SH-SY5Y (cell line): ENCODE measurements around the gene SAP25.

Source experiments
- GATA2 ChIP-seq: IDR thresholded peaks from 2 replicates; pipeline ENCODE4 v1.6.1; 2011; ENCODE audit warnings: mild to moderate bottlenecking, low read depth, low read length
- GATA3 ChIP-seq: IDR thresholded peaks from 2 replicates; pipeline ENCODE4 v1.6.1; 2011; ENCODE audit warnings: low read depth, mild to moderate bottlenecking, low read length, moderate library complexity

SAP25 gene

DNA sequence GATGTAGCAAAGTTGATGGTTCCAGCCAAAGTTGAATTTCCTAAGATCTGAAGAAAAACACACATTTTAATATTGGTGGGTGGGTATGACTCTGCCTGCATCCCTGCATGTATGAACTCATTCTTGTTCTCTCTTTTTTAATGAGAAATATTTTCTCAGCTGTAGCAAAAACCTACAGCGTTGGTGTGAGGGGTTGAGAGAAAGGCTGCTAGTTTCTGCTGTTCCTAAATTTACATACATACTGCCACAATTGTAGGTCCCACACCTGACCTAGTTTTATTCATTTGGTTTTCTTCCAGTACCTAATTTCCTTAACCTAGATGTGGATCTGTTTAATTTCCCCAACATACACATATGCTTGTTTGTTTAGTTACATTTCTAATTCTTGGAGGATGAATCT is 30.1 kb downstream of the SAP25 start:
- no peak for TF ChIP-seq GATA3
- TF ChIP-seq GATA2, result no peak

DNA sequence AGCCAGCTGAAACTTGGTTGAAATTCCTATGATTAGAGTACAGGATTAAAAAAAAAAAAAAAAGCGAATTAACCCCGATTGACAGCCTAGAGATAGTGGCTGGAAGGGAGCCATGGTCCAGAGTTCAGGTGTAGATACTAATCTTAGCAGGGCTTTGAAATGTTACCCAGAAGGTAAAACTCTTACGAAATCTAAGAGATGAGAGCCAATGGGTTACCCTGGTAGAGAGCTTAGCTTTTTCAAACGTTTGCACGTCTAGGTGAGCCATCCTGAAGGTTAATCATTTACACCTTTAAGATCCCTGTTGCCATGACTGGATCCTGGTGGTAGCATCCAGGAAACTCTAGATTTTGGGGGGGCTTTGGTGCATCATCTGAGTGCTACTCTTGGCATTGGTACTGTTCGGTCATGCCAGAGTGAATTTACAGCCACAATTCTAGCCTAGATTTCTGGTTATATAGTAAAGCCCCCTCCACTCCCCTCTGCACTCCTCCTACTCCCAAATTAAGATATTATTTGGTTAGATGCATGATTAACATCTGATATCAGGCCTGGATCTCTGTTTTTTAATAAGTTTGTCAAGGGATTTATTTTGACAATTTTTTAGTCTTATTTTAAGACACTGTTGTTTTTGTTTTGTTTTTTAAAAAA is 33.5 kb downstream of the SAP25 start:
- TF ChIP-seq GATA3 (no peak), GATA2 (no peak; the same call in 1 of the 2 replicates)

GRCh38 chr7:100539436-100540006 is 34.2 kb downstream of the SAP25 start:
- no peak for TF ChIP-seq GATA3
- TF ChIP-seq GATA2, result no peak

- TF ChIP-seq GATA2 (no peak), GATA3 (no peak)
Observed at GRCh38 chr7:100538654-100539435, 34.9 kb downstream of the SAP25 start, which contains the start of gene AGFG2. Gene AGFG2 (plus strand): TSS chr7:100539203. CDS start chr7:100539347, 144 bp downstream.

GRCh38 chr7:100538348-100538653 is 35.4 kb downstream of the SAP25 start:
- TF ChIP-seq GATA3 (no peak), GATA2 (no peak)

DNA sequence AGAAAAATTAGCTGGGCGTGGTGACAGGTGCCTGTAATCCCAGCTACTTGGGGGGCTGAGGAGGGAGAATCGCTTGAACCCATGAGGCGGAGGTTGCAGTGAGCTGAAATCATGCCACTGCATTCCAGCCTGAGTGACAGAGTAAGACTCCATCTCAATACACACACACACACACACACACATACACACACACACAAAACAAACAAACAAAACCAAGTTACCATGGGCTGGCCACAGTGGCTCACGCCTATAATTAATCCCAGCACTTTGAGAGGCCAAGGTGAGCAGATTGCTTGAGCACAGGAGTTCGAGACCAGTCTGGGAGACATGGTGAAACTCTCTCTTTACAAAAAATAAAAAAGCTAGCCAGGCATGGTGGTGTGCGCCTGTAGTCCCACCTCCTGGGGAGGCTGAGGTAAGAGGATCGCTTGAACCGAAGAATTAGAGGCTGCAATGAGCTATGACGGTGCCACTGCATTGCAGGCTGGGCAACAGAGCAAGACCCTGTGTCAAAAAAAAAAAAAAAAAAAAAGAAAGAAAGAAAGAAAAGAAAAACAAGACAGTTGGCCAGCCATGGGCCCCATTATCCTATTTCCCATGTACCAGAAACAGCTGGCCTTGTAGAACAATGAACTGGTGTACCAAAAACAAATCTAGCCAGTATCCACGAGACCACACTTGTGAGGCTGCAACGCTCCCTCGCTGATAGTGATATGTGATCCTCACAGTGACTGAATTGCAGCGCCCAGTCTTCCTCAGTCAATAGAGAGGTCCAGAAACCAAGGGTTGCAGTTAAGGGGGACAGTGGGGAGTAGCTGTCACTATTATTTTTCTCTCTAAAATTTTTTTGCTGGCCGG is 41.3 kb downstream of the SAP25 start:
- TF ChIP-seq GATA3 (no peak), GATA2 (no peak)
